Superior temporal gyrus (tissue), 1 donor: Measurements from ENCODE around the gene REST.

Source experiments
- DNase-seq: peaks from one replicate; pipeline ENCODE4 v3.0.0-alpha.2; 2016; ENCODE audit errors: extremely low spot score

REST gene

GRCh38 chr4:56976283-56976836, 68.7 kb downstream of the REST start:
- no peak for DNase-seq

- no peak for DNase-seq
Measured at GRCh38 chr4:56976837-56977320, 69.2 kb downstream of the REST start.

- DNase-seq, result peak; percentile 99
Measured at GRCh38 chr4:56977321-56978012, 69.8 kb downstream of the REST start, which contains the start of gene NOA1. NOA1 (minus strand) TSS chr4:56977606; CDS start chr4:56977585, 21 bp downstream.

DNA sequence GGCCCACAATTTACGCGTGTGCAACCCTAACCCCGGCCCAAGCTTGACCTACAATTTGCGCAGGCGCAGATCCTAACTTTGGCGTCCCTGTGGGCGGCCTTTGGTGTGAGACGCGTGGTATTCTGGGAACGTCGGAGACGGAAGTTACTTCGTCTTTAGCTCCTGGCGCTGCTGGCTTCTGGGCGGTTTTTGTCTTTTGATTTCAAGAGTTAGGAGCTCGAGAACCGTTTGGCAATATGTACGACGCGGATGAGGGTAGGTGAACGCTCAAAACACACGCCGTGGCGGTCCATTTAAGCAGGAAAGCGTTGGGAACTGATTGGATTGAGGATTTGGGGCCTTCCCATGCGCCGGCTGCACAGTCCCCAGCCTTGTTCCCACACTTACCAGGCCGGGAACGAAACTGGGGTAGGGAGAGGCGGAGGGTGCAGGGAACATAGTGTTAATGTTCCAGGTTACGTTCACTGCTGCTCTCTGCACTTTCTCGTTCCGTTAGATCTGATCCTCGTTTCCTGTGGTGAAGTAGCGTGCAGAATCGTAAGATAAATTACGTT, 71.1 kb downstream of the REST start, which contains the start of gene POLR2B:
TSS of gene POLR2B (plus strand) at position 147 of the 554 bp plus-strand sequence. CDS start at position 237, 90 bp downstream.
- DNase-seq, result peak; percentile 99

DNA sequence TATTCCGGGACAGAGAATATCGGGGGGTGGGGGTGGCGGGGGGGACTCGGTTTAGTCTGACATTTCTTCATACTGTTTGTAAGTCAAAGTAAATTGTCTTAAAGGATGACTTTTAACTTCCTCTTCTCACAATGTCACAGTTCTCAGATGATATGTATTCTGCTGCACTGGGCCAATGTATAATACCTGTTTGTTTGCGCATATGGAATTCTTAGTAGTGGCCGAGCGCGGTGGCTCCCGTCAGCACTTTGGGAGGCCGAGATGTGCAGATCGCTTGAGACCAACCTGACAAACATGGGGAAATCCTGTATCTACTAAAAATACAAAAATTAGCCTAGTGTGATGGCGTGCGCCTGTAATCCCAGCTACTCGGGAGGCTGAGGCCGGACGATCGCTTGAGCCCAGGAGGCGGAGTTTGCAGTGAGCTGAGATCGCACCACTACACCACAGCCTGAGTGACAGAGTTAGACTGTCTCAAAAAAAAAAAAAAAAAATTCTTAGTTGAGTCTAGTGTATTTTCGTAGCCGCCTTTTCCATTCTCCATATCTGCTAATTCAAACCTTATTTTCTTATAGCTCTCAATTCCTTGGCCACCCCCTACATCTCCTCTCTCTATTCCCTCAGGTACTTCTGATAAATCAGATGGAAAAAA, 71.8 kb downstream of the REST start:
- no peak for DNase-seq

- no peak for DNase-seq
Measured at GRCh38 chr4:56981795-56982201, 74.1 kb downstream of the REST start.

- no peak for DNase-seq
Measured at GRCh38 chr4:56986192-56986591, 78.5 kb downstream of the REST start.

DNA sequence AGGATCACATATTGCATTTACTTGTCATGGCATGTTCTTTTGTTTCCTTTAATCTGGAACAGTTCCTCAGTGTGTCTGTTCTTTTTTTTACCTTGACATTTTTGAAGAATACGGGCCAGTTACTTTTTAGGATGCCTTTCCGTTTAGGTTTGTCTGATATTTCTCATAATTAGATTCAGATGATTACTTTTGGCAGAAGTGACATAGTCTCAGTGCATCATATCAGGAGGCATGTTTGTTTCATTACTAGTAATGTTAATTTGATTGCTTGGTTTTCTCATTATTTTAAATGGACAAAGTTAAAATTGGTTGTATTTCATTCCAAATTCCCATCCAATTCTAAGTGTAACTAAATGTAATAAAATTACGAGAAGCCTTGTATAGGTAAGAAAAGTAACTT, 79.3 kb downstream of the REST start:
- no peak for DNase-seq

DNA sequence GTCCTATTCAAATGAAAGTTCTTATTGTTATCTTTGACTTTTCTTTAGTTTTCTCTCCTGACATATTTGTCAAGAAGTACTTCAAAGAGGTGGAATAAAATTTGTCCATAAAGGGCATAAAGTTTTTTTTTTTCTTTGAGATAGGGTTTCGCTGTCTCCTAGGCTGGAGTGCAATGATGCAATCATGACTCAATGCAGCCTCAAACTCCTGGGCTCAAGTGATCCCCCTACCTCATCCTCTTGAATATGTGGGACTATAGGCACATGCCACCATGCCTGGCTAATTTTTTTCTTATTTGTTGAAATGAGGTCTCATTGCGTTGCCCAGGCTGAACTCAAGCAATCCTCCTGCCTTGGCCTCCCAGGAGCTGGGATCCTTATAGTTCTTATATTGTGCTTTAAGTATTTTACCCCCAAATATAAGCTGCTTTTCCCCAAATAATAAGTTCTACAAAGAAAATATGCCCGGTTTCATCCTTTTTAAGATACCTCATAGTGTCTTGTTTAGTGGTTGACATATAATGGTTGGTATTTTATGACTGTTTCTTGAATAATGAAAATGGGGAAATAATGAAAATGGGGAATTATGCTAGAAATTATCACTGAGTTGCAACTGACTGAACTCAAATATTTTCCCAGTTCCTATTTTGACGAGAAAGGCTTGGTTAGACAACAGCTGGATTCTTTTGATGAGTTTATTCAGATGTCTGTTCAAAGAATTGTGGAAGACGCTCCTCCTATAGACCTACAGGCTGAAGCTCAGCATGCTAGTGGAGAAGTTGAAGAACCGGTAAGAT, 82.6 kb downstream of the REST start:
- DNase-seq, result no peak

- DNase-seq, result peak; percentile 94
Measured at GRCh38 chr4:56995525-56995924, 87.8 kb downstream of the REST start.

- DNase-seq, result no peak
Measured at GRCh38 chr4:56999751-57000150, 92.1 kb downstream of the REST start.

- DNase-seq, result no peak
Measured at GRCh38 chr4:57013543-57014120, 105.9 kb downstream of the REST start.
